ENCODE results near the gene USP22. TPM values are rescaled to one million over a fixed set of nuclear protein-coding genes. Genes with fewer than 3 reads are reported as not detected.

USP22 gene
- total and polyA plus RNA-seq, 2 of the 4 experiments (the other 2 are of a cell fraction) = 161 to 319 TPM

- WGBS, 2 experiments (ENCODE audit: extremely low coverage in 2 of 2, insufficient read length in 1 of 2) = no CpG with 5 or more reads among the region's 6 CpGs
- in situ Hi-C loops (cut with MboI; ENCODE audit: low sequenced_read_pairs) = no loop called here
Observed at GRCh38 chr17:20955427-20956323, 87.1 kb downstream of the USP22 start.

More at GRCh38 chr17:20955427-20956323, 87.1 kb downstream of the USP22 start:
- H3K23ac ChIP-seq (ENCODE audit: low read depth, low read length) = no peak overlapping the region
- H3K9me3 ChIP-seq (ENCODE audit: control insufficient read depth, insufficient read depth, low read length) = no peaks in the 10 kb centered on the region
- no peak overlapping the region for H4K8ac ChIP-seq (ENCODE audit: low read depth in 2 of 2, low read length in 2 of 2)
- no peak overlapping the region for H3K14ac ChIP-seq (replicated peaks; ENCODE audit: low read depth, low read length)
- H4K91ac ChIP-seq (ENCODE audit: insufficient read depth, low read depth, low read length) = no peak overlapping the region
- CTCF ChIA-PET = no interaction called here
- H3K18ac ChIP-seq (ENCODE audit: low read depth, low read length) = no peak overlapping the region
- H3K4me3 ChIP-seq (ENCODE audit: insufficient read depth, low read depth, low read length) = no peak overlapping the region
- H2BK20ac ChIP-seq (ENCODE audit: low read depth, low read length) = no peak overlapping the region
- H2BK5ac ChIP-seq (ENCODE audit: low read depth, low read length, poor library complexity, severe bottlenecking) = no peak overlapping the region
- POLR2A ChIA-PET (ENCODE audit: unreplicated experiment) = interaction anchor here (0.5 to 0.6 kb wide), 2 partner anchors 9 to 40 kb away, joined by 3 to 7 read pairs; no protein-coding TSS in a partner anchor
- no TSS peak for BruUV-seq (replicated peaks)
- no peaks in the 10 kb centered on the region for H3K9me1 ChIP-seq (ENCODE audit: insufficient read depth, low read length)
- no peak overlapping the region for H3K9ac ChIP-seq (ENCODE audit: low read depth, low read length)
- no peaks in the 10 kb centered on the region; the same call in 1 of the 2 replicates for H3K4me1 ChIP-seq (ENCODE audit: control insufficient read depth, insufficient read depth, low read length)
- no peak overlapping the region for H3K56ac ChIP-seq (ENCODE audit: extremely low read depth, insufficient read depth, low read length)
- dilution Hi-C loops (cut with HindIII; ENCODE audit: low sequenced_read_pairs, unreplicated experiment) = no loop called here
- intact Hi-C loops (cut with micrococcal nuclease) = no loop called here
- TF ChIP-seq BHLHE40 (IDR thresholded peaks at IDR 0.05; ENCODE audit: low read depth, low read length) (no peak), CEBPB (IDR thresholded peaks at IDR 0.05; ENCODE audit: low read depth, low read length) (peak; percentile 43; the same call in 1 of the 2 replicates), RFX5 (IDR thresholded peaks at IDR 0.05; ENCODE audit: low read depth, low read length) (no peak), CHD1 (IDR thresholded peaks at IDR 0.05; ENCODE audit: low read depth, low read length) (no peak)
- H3K36me3 ChIP-seq (ENCODE audit: control insufficient read depth, insufficient read depth, low read length) = no peaks in the 10 kb centered on the region
- ATAC-seq (ENCODE audit: low read depth) = peak; percentile 46
- no peak overlapping the region for H3K4ac ChIP-seq (ENCODE audit: low read depth, low read length)
- no peak overlapping the region for H3K27ac ChIP-seq (ENCODE audit: insufficient read depth, low read length)
- no peak overlapping the region for H4K5ac ChIP-seq (ENCODE audit: low read depth, low read length)
- no peak overlapping the region for H2AFZ ChIP-seq (replicated peaks; ENCODE audit: low read length, poor library complexity)
- no peak overlapping the region for H2AK9ac ChIP-seq (replicated peaks; ENCODE audit: low read depth, low read length, poor library complexity)
- no peak overlapping the region for H2BK15ac ChIP-seq (ENCODE audit: low read depth, low read length)
- no peaks in the 10 kb centered on the region for H4K20me1 ChIP-seq (ENCODE audit: insufficient read depth, low read length)
- H3K27me3 ChIP-seq (ENCODE audit: control insufficient read depth, insufficient read depth, low read length) = peaks cover 21% of the 10 kb centered on the region
- peak; percentile 51 for DNase-seq
- no peaks in the 10 kb centered on the region for H3K79me1 ChIP-seq (ENCODE audit: low read depth in 1 of 2, low read length in 2 of 2)
- H3K4me2 ChIP-seq (ENCODE audit: low read depth, low read length) = no peak overlapping the region
- H2AK5ac ChIP-seq (ENCODE audit: low read depth, low read length) = no peak overlapping the region
- H2BK120ac ChIP-seq (ENCODE audit: low read depth, low read length) = no peak overlapping the region
